ENCODE measurements around the gene EXOC3L4. TPM values are rescaled to one million over a fixed set of nuclear protein-coding genes. Genes with fewer than 3 reads are reported as not detected.

Gene EXOC3L4
- polyA plus RNA-seq, 1 of the 3 experiments (the other 2 are of a cell fraction): 0.46 TPM

DNA sequence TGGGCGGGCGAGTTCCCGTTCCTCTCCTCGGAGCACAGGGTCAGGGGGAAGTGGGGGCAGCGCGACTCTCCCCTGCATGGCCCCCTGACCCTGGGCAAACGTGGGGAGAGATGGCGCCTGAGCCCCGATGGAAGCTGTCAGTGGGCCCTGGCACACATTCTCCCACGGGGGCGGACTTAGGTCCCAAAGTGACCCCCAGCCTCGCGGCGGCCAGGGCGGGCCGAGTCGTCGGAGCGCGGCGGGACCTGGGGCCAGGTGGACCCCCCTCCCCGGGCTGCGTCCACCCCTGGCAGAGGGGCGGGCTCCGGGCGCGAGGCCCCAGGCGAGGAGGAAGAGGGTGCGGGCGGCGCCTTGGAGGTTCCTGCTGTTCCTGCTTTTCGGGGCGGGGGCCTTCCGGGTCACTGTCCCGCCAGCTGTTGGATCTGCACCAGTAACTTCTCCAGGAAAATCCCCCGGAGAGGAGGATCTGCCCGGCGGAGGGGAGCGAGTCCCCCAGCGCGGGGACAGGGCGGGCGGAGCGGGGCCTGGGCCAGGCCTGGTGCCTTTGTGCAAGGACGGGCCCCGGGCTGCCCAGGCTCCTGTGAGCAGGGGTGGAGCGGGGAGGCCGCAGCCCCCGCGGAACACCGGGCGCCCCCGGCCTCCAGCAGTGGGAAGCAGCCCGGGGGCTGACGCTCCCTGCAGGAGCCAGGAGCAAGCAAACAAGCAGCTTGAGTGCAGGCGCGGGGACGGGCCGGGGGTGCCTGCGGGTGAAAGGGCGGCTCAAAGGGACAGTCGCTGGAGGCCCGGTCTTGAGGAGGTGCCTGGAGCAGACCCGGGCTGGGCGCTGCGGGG lies 44.0 kb downstream of the EXOC3L4 start:
- no peaks in the 10 kb centered on the region for H3K27me3 ChIP-seq (ENCODE audit: insufficient read depth)
- ChIA-PET CTCF (interaction anchor here (0.6 to 6.3 kb wide), 4 partner anchors 11 to 171 kb away, joined by 3 to 45 read pairs (median 4); no protein-coding TSS in a partner anchor), POLR2A (no interaction called here)
- no peak overlapping the region for H3K4me3 ChIP-seq (ENCODE audit: low read depth in 2 of 2, low read length in 1 of 2)
- no peaks in the 10 kb centered on the region for H3K9me3 ChIP-seq
- H3F3A ChIP-seq (replicated peaks; ENCODE audit: insufficient read depth): peaks cover 3% of the 10 kb centered on the region
- peaks cover 8 to 9% of the 10 kb centered on the region in 2 experiments for H3K4me1 ChIP-seq (ENCODE audit: control insufficient read depth in 1 of 2, insufficient read depth in 2 of 2, low read depth in 1 of 2, low read length in 1 of 2)
- H3K9me2 ChIP-seq: no peaks in the 10 kb centered on the region
- TF ChIP-seq SMC3 (IDR thresholded peaks at IDR 0.05; ENCODE audit: low read depth, low read length) (no peak), FOXM1 (IDR thresholded peaks at IDR 0.05; ENCODE audit: low read depth) (no peak), TCF12 (IDR thresholded peaks at IDR 0.05) (no peak), FOXJ3 (CRISPR knock-in tag; IDR thresholded peaks at IDR 0.05) (no peak), TAF1 (IDR thresholded peaks at IDR 0.05; ENCODE audit: borderline replicate concordance, low read depth, low read length) (no peak), PBX3 (IDR thresholded peaks at IDR 0.05) (no peak), RXRA (IDR thresholded peaks at IDR 0.05; ENCODE audit: borderline replicate concordance, low read depth) (no peak), GATA2 (CRISPR knock-in tag; IDR thresholded peaks at IDR 0.05) (no peak), NFIC (IDR thresholded peaks at IDR 0.05; ENCODE audit: borderline replicate concordance) (no peak), POLR2AphosphoS5 (IDR thresholded peaks at IDR 0.05; ENCODE audit: low read depth, low read length) (no peak), EZH2phosphoT487 (IDR thresholded peaks at IDR 0.05; ENCODE audit: borderline replicate concordance, low read depth) (no peak)
- TF ChIP-seq, protein P1, sequence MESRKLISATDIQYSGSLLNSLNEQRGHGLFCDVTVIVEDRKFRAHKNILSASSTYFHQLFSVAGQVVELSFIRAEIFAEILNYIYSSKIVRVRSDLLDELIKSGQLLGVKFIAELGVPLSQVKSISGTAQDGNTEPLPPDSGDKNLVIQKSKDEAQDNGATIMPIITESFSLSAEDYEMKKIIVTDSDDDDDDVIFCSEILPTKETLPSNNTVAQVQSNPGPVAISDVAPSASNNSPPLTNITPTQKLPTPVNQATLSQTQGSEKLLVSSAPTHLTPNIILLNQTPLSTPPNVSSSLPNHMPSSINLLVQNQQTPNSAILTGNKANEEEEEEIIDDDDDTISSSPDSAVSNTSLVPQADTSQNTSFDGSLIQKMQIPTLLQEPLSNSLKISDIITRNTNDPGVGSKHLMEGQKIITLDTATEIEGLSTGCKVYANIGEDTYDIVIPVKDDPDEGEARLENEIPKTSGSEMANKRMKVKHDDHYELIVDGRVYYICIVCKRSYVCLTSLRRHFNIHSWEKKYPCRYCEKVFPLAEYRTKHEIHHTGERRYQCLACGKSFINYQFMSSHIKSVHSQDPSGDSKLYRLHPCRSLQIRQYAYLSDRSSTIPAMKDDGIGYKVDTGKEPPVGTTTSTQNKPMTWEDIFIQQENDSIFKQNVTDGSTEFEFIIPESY (IDR thresholded peaks at IDR 0.05; ENCODE audit: borderline replicate concordance, low read depth): no peak
- WGBS (ENCODE audit: low lambda C conversion rate): 89% methylated on average over 40 of the region's 66 CpGs
- H3K4me2 ChIP-seq: no peak overlapping the region
- no peaks in the 10 kb centered on the region for H3K36me3 ChIP-seq (replicated peaks in 1 of 2; ENCODE audit: control insufficient read depth in 1 of 2, insufficient read depth in 2 of 2, low read length in 1 of 2)
- no peaks in the 10 kb centered on the region for H3K79me2 ChIP-seq (ENCODE audit: insufficient read depth)
- no peak overlapping the region for H3K9ac ChIP-seq
- no peak overlapping the region for H3K27ac ChIP-seq (ENCODE audit: low read depth in 2 of 2, low read length in 1 of 2)
- no peaks in the 10 kb centered on the region for H4K20me1 ChIP-seq (ENCODE audit: insufficient read depth)
- no peak overlapping the region for H2AFZ ChIP-seq (ENCODE audit: low read depth)
- DNase-seq: no peak

Measured in SK-N-SH (cell line).